CD4-positive, alpha-beta T cell treated with Interleukin-2 at 100 ng/mL for 4 hours (primary cell): ENCODE data around the gene TNFSF15.
A peak's percentile ranks its signal among the peaks of the same experiment; 100 is the strongest.
"Not testable (repeated sequence)": the region's sequence is repeated elsewhere in the genome, so short reads cannot be mapped to it uniquely, and the experiment has no call there.

Source experiments
- DNase-seq: peaks from one replicate; pipeline ENCODE4 v3.0.0-alpha.2; 2020; ENCODE audit warnings: low spot score

Gene TNFSF15

DNA sequence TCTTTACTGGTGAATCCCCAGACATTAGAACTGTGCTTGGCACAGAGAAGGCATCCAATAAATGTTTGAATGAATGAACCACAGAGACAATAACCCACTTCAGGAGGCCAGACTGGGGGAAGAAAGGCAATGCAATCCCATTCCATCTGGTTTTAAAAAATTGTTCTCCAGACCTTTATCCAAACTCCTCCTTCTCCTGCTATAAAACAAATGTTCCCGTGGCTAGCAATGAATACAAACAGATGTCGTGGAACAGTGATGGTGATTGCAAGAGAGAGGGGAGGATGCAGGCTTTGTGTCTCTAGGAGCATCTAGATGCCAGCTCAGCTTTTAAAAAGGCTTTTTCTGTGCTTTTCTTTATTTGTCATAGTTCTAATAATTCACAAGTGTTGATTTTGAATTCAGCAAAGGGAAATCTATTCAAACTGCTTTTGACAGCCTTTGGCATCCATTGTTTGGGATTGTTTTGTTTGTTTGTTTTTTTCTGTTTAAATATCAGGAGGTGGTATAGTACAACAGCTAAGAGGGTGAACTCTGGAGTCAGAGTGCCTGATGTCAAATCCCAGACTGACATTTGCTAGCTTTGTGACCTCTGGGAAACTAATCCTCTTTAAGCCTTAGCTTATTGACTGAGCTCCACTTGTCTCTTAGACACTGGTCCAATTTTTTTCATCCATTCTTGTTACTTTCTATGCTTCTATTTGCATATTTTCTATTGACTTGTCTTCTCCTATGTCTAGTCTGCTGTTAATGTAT lies 59.1 kb downstream of the TNFSF15 start:
- no peak for DNase-seq

DNA sequence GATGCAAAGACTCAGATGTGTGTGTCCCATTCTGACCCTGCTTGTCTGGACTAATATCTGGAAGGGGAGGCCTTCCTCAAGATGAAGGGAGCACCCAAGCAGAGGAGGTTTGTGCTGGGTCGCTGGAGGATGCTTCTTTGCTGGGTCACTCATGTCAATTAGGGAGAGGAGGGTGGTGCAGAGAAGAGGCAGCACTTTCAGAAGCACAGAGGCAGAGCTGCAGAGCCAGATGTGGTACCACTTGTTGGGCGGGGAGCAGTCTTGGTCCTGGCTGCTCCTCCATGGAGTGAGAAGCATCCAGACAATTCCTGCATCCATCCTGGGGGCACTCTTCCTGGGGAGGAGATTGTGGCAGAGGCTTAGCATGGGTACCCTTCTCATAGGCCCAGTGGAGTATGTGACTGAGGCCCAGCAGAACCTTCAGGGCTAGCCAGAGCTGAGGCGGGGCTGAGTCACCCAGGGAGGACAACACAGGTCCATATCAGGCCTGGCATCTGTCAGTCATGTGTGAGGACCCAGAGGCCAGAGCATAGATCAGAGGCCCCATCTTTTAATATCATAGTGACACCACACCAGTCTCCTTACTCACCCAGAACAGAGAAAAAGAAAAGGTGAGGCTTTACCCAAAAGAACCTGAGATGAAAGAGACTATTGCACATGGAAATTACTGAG lies 59.8 kb downstream of the TNFSF15 start:
- no peak for DNase-seq

DNA sequence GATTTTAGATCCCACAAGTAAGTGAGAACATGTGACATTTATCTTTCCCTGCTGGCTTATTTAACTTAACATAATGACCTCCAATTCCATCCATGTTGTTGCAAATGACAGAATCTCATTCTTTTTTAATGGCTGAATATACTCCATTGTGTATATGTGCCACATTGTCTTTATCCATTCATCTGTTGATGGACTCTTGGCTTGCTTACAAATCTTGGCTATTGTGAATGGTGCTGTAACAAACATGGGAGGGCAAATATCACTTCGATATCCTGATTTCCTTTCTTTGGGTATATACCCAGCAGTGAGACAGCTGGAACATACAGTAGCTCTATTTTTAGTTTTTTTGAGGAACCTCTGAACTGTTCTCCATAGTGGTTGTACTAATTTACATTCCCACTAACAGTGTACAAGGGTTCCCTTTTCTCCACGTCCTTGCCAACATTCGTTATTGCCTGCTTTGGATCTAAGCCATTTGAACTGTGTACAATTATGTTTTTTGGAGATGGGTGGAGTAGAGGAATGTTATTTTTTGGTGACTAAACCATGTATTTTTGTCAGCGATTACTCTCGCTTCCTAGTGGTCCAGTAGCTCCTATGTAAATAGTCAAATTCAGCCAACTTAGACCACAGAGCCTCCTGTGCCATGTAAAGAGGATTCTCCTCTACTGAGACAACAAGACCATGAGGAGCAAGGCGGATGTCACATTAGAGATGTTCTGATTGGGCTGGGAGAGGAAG lies 60.6 kb downstream of the TNFSF15 start:
- DNase-seq = no peak

DNA sequence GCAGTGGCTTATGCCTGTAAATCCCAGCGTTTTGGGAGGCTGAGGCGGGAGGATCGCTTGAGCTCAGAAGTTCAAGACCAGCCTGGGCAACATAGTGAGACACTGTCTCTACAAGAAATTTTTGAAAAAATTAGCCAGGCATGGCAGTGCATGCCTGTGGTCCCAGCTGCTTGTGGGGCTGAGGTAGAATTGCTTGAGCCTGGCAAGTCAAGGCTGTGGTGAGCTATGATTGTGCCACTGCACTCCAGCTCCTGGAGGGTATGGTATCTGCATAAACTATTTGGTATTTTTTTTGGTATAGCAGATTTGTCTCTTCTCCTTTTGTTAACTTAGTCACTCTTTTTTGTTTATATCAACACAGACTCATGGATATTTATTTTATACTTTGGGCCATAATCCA lies 62.4 kb downstream of the TNFSF15 start:
- no peak for DNase-seq

DNA sequence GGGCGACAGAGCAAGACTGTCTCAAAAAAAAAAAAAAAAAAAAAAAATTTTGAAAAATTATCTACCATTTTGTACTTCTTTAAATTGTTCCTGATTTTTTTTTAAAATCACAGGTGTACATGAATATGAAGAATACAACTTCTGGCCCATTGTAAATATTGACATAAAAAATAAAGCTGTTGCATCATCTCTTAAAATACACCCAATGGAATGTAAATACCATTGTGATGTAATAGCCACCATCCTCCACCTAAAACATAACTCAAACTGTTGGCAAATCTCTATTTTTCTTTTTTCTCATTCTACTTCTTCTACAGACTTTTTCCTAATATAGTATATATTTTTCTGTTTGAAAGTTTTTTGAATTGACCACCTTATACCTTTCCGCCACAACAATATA lies 62.9 kb downstream of the TNFSF15 start:
- DNase-seq = no peak

DNA sequence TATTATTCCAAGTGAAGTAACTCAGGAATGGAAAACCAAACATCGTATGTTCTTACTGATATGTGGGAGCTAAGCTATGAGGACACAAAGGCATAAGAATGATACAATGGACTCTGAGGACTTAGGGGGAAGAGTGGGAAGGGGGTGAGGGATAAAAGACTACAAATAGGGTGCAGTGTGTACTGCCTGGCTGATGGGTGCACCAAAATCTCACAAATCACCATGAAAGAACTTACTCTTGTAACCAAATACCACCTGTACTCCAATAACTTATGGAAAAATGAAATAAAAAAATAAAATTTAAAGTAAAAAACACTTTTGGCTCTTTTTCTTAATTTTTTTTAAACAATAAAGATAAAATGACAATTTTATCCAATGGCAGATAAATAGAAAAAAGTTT lies 64.3 kb downstream of the TNFSF15 start:
- not testable (repeated sequence) for DNase-seq

DNA sequence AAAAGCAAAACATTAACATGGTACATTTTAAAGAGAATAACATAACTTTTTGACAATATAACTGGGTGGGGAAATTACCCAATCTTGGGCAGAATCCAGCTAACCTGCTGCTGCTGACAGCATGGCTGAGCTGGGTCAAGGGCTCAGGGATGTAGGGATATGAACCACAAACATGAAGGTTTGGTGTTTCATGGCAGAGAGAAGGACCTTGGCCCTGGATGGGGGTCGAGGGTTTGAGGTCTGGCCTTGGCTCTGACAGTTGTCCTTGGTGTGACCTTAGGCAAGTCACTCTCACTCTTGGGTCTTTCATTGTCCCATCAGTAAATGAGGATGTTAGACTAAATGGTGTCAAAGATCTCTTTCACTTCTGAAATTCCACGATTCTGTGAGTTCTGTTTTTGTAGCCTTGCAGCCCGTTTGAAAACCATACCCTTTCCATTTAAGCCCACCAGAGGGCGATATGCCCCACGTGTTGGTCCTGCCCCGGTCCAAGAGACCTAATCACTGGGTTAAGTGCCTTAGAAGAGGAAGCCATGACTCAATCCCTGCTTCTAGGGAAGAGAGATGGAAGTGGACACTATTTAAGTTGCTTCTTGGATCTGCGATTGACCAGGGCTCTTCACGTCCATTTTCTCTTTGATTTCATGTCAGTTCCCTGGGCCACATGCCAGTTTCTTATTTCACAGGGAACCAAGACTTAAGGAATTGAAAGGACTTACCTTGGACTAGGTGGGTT lies 67.1 kb downstream of the TNFSF15 start:
- peak; percentile 87 for DNase-seq

DNA sequence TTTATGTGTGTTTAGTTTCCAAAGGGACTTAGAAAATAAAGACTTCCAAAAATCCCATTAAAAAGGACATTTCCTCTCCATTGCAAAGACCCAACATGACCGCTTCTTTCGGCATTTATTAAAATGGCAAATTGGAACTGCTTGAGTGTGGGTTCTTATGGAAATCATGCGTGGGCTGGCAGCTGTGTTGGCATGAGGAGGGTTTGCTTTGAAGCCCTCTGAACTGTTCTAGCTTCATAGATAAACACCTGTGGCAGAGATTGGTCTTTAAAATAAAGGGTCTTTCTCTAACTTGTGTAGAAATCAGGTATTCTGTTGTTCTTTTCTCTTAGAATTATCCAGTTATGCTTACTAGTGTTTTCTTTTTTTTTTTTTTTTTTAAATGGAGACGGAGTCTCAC lies 68.0 kb downstream of the TNFSF15 start:
- no peak for DNase-seq

DNA sequence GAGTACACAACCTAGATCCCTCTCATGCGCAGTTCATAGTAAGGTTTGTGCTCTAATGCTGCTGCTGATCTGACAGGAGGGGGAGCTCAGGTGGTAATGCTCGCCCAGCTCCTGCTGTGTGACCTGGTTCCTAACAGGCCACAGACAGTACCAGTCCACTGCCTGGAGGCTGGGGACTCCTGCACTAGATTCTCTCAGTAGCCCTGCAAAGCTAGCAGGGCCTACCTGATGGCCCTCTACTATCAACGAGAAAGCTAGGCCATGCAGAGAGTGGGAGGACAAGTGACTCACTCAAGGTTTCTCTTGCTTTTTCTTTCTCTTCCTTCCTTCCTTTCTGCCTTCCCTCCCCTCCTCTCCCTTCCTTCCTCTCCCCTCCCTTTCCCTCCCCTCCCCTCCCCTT lies 68.7 kb downstream of the TNFSF15 start:
- DNase-seq = peak; percentile 36

DNA sequence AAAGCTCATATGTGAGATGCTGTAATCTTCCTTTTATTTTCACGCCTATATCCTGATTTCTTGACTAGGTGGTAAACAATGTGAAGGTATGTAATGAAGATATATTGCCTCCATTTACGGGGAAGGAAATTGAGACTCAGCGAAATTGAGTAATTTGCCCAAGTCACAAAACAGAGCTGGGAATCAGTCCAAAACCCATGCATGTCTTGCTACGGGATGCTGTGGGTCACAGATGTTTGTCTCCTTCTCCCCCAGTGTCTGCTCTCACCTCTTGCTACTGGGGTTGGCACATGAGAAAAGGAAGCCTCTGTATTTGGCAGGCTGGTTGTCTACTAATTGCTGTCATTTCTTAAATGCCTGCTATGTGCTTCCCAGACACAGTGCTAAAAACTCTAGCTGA lies 70.1 kb downstream of the TNFSF15 start:
- DNase-seq = peak; percentile 25

DNA sequence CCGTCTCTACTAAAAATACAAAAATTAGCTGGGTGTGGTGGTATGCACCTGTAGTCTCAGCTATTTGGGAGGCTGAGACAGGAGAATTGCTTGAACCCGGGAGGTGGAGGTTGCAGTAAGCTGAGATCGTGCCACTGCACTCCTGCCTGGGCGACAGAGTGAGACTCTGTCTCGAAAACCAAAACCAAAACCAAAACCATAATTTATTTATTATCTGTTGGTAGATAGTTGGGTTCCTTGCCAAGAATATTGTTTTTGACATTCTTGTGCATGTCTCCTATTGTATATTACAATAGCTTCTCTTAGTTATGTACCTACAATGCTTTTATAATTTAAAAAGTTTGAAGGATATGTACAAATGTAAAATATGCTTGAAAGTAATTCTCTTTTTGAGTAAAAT lies 70.7 kb downstream of the TNFSF15 start:
- peak; percentile 40 for DNase-seq
